Esophagus muscularis mucosa (tissue), 4 donors: ENCODE measurements around the gene EIF4G3.
"Not testable (repeated sequence)": the region's sequence is repeated elsewhere in the genome, so short reads cannot be mapped to it uniquely, and the experiment has no call there.

ENCODE experiments used
- CTCF ChIP-seq, 3 experiments: fragments of 200-600 bp in 2 of 3; fragments of 450-650 bp in 1 of 3; sonication (generic) in 2 of 3; IDR thresholded peaks; one replicate each; pipeline ENCODE4 v1.5.1; 2017 to 2019; ENCODE audit warnings: antibody characterized with exemption in 3 of 3, mild to moderate bottlenecking in 2 of 3, moderate library complexity in 1 of 3
- EP300 ChIP-seq: sonication (generic); formaldehyde crosslinking; IDR thresholded peaks from one replicate; pipeline ENCODE4 v1.6.1; 2017; ENCODE audit warnings: antibody characterized with exemption
- POLR2A ChIP-seq: fragments of 450-650 bp; IDR thresholded peaks from one replicate; pipeline ENCODE4 v1.6.1; 2017; ENCODE audit warnings: antibody characterized with exemption, moderate library complexity, mild to moderate bottlenecking, low read depth
- POLR2AphosphoS5 ChIP-seq, 2 donors: sonication (generic); formaldehyde crosslinking; IDR thresholded peaks; one replicate each; pipeline ENCODE4 v1.6.1; 2017; ENCODE audit warnings: antibody characterized with exemption in 2 of 2

- not testable (repeated sequence) for TF ChIP-seq POLR2AphosphoS5 (IDR thresholded peaks at IDR 0.05); CTCF (IDR thresholded peaks at IDR 0.05); POLR2A; EP300
Observed at GRCh38 chr1:20789598-20789997, 387.1 kb downstream of the EIF4G3 start.
